ENCODE results near the gene KIAA0513. TPM values are rescaled to one million over a fixed set of nuclear protein-coding genes. Genes with fewer than 3 reads are reported as not detected.

Gene KIAA0513
- total and polyA plus RNA-seq, 2 donors (not counting 1 experiment from before 2014, with no cell fraction given): 1.1 to 2.1 TPM

- ATAC-seq (ENCODE audit: low read depth) (no peak), DNase-seq (no peak)
- intact Hi-C loops (cut with micrococcal nuclease): no loop called here
- Histone ChIP-seq H4K20me1 (ENCODE audit: control insufficient read depth, insufficient read depth, low read length, poor library complexity, severe bottlenecking) (no peaks in the 10 kb centered on the region), H3K4me2 (replicated peaks; ENCODE audit: low read depth, low read length, poor library complexity, severe bottlenecking) (no peak overlapping the region), H3K79me2 (ENCODE audit: control insufficient read depth, insufficient read depth, low read length) (no peaks in the 10 kb centered on the region), H3K4me1 (ENCODE audit: control insufficient read depth in 2 of 2, insufficient read depth in 2 of 2, low read length in 2 of 2) (peaks cover 1 to 4% of the 10 kb centered on the region in 2 donors), H3K27ac (ENCODE audit: low read length in 2 of 2) (no peak overlapping the region), H3K36me3 (replicated peaks in 1 of 2; ENCODE audit: control extremely low read depth in 1 of 2, control insufficient read depth in 1 of 2, extremely low read depth in 1 of 2, insufficient read depth in 2 of 2, low read length in 1 of 2) (no peaks in the 10 kb centered on the region), H3K9ac (ENCODE audit: low read length) (no peak overlapping the region), H3K9me3 (ENCODE audit: control extremely low read depth in 1 of 3, control insufficient read depth in 2 of 3, insufficient read depth in 1 of 3, low read length in 2 of 3) (peaks cover 0 to 5% (median 0%) of the 10 kb centered on the region in 3 donors), H3K4me3 (ENCODE audit: control extremely low read depth in 1 of 5, extremely low read depth in 1 of 5, insufficient read depth in 1 of 5, low read depth in 2 of 5, low read length in 4 of 5) (no peak overlapping the region), H3K27me3 (replicated peaks in 1 of 4; ENCODE audit: control extremely low read depth in 1 of 4, control insufficient read depth in 3 of 4, insufficient read depth in 4 of 4, low read length in 3 of 4) (peaks cover 0 to 19% (median 0%) of the 10 kb centered on the region in 4 experiments), H2AFZ (ENCODE audit: insufficient read depth, low read depth, low read length, poor library complexity, severe bottlenecking) (no peak overlapping the region)
- 82% methylated on average over 9 of the region's 15 CpGs for WGBS (ENCODE audit: insufficient coverage)
- Mint-ChIP-seq H3K9me3 (ENCODE audit: insufficient read depth) (no peaks in the 10 kb centered on the region), H3K4me3 (no peak overlapping the region), H3K27ac (no peak overlapping the region), H3K27me3 (peaks cover 37% of the 10 kb centered on the region), H3K4me1 (no peaks in the 10 kb centered on the region)
- no peak for TF ChIP-seq EZH2 (IDR thresholded peaks at IDR 0.05; ENCODE audit: borderline replicate concordance, insufficient read depth, low read depth, low read length, poor library complexity, severe bottlenecking)
- TF ChIP-seq, protein P1, sequence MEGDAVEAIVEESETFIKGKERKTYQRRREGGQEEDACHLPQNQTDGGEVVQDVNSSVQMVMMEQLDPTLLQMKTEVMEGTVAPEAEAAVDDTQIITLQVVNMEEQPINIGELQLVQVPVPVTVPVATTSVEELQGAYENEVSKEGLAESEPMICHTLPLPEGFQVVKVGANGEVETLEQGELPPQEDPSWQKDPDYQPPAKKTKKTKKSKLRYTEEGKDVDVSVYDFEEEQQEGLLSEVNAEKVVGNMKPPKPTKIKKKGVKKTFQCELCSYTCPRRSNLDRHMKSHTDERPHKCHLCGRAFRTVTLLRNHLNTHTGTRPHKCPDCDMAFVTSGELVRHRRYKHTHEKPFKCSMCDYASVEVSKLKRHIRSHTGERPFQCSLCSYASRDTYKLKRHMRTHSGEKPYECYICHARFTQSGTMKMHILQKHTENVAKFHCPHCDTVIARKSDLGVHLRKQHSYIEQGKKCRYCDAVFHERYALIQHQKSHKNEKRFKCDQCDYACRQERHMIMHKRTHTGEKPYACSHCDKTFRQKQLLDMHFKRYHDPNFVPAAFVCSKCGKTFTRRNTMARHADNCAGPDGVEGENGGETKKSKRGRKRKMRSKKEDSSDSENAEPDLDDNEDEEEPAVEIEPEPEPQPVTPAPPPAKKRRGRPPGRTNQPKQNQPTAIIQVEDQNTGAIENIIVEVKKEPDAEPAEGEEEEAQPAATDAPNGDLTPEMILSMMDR (IDR thresholded peaks at IDR 0.05): no peak
- CTCF ChIA-PET: no interaction called here
- POLR2A ChIA-PET: no interaction called here
These were observed 22.2 kb downstream of the KIAA0513 start for GRCh38 chr16:85049706-85050305.

DNA sequence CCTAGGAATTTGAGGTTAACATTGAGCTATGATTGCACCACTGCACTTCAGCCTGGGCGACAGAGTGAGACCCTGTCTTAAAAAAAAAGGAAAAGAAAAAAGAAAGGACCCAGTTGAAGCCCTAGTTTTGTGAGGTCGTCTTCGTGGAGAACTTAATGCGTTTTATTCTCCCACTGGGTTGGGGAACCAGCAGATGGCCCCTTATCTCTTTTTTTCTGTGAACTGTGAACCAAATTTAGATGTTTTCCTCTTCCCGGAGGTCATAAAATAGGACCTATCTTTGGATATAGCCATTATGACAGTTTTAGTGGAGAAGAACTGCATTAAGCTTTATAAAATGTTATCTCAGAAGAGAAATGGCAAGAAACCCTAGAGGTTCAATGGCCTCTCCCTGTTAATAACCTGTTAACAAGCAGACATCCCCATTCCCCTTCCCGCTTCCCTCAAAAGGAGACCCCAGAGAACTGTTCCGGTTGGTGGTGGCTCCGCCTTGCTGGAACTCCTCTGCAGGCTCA lies 23.5 kb downstream of the KIAA0513 start:
- ATAC-seq (ENCODE audit: low read depth) (no peak), DNase-seq (no peak)
- H3K27ac ChIP-seq (ENCODE audit: low read length in 2 of 2): no peak overlapping the region
- H3K9ac ChIP-seq (ENCODE audit: low read length): no peak overlapping the region
- WGBS (ENCODE audit: insufficient coverage): 79% methylated on average over 7 of the region's 8 CpGs
- H3K79me2 ChIP-seq (ENCODE audit: control insufficient read depth, insufficient read depth, low read length): no peaks in the 10 kb centered on the region
- POLR2A ChIA-PET: no interaction called here
- H3K4me2 ChIP-seq (replicated peaks; ENCODE audit: low read depth, low read length, poor library complexity, severe bottlenecking): no peak overlapping the region
- Mint-ChIP-seq H3K27me3 (peaks cover 33% of the 10 kb centered on the region), H3K4me3 (no peak overlapping the region), H3K4me1 (peaks cover 11% of the 10 kb centered on the region), H3K27ac (no peak overlapping the region), H3K9me3 (ENCODE audit: insufficient read depth) (no peaks in the 10 kb centered on the region)
- H3K9me3 ChIP-seq (ENCODE audit: control extremely low read depth in 1 of 3, control insufficient read depth in 2 of 3, insufficient read depth in 1 of 3, low read length in 2 of 3): peaks cover 0 to 5% (median 0%) of the 10 kb centered on the region in 3 donors
- H3K4me1 ChIP-seq (ENCODE audit: control insufficient read depth in 2 of 2, insufficient read depth in 2 of 2, low read length in 2 of 2): peaks cover 14 to 17% of the 10 kb centered on the region in 2 donors
- intact Hi-C loops (cut with micrococcal nuclease): no loop called here
- CTCF ChIA-PET: no interaction called here
- no peak overlapping the region for H3K4me3 ChIP-seq (ENCODE audit: control extremely low read depth in 1 of 5, extremely low read depth in 1 of 5, insufficient read depth in 1 of 5, low read depth in 2 of 5, low read length in 4 of 5)
- TF ChIP-seq EZH2 (IDR thresholded peaks at IDR 0.05; ENCODE audit: borderline replicate concordance, insufficient read depth, low read depth, low read length, poor library complexity, severe bottlenecking): no peak
- TF ChIP-seq, protein P1 (IDR thresholded peaks at IDR 0.05): no peak
- peaks cover 0 to 19% (median 0%) of the 10 kb centered on the region in 4 experiments for H3K27me3 ChIP-seq (replicated peaks in 1 of 4; ENCODE audit: control extremely low read depth in 1 of 4, control insufficient read depth in 3 of 4, insufficient read depth in 4 of 4, low read length in 3 of 4)
- H4K20me1 ChIP-seq (ENCODE audit: control insufficient read depth, insufficient read depth, low read length, poor library complexity, severe bottlenecking): no peaks in the 10 kb centered on the region
- no peak overlapping the region for H2AFZ ChIP-seq (ENCODE audit: insufficient read depth, low read depth, low read length, poor library complexity, severe bottlenecking)
- no peaks in the 10 kb centered on the region for H3K36me3 ChIP-seq (replicated peaks in 1 of 2; ENCODE audit: control extremely low read depth in 1 of 2, control insufficient read depth in 1 of 2, extremely low read depth in 1 of 2, insufficient read depth in 2 of 2, low read length in 1 of 2)
